IMR-90 (cell line): ENCODE results near the gene TNRC18. TPM values are rescaled to one million over a fixed set of nuclear protein-coding genes. Genes with fewer than 3 reads are reported as not detected.

Source experiments
- ATAC-seq: fragments of 200-7000 bp; cut with Tn5 transposase; 2 replicates; pipeline ENCODE4 v1.9.1; 2020; ENCODE audit warnings: low read depth, mild to moderate bottlenecking, moderate library complexity
- BruUV-seq: library from RNA; stranded (reverse); fragments of 400-500 nt; replicated peaks from 2 replicates; lab custom pipeline; 2021; lab: Mats Ljungman, UMichigan
- CTCF ChIA-PET: fragments of 300-600 bp; formaldehyde crosslinking; extraction: SDS; loops from one replicate; lab custom pipeline; 2021; ENCODE audit warnings: antibody characterized with exemption; lab: Yijun Ruan, JAX
- POLR2A ChIA-PET: fragments of 300-600 bp; sonication (Branson Sonifier 250); formaldehyde crosslinking; loops from one replicate; lab custom pipeline; 2022; ENCODE audit warnings: antibody characterized with exemption; ENCODE audit not compliant: unreplicated experiment; lab: Charles Lee
- DNase-seq: peaks from one replicate; pipeline ENCODE4 v3.0.0; 2013
- H2AFZ ChIP-seq: replicated peaks from 2 replicates; pipeline ENCODE3; 2013; ENCODE audit warnings: low read length, mild to moderate bottlenecking; ENCODE audit not compliant: poor library complexity
- H2AK5ac ChIP-seq: 2 replicates; pipeline ENCODE4 v1.6.1; 2013; ENCODE audit warnings: low read depth, low read length, inconsistent platforms
- H2AK9ac ChIP-seq: replicated peaks from 2 replicates; pipeline ENCODE3; 2013; ENCODE audit warnings: mild to moderate bottlenecking, low read depth, low read length, moderate library complexity; ENCODE audit not compliant: poor library complexity
- H2BK120ac ChIP-seq: 2 replicates; pipeline ENCODE4 v1.6.1; 2013; ENCODE audit warnings: low read depth, low read length, inconsistent platforms
- H2BK15ac ChIP-seq: 3 replicates; pipeline ENCODE4 v1.6.1; 2013; ENCODE audit warnings: low read depth, low read length, inconsistent platforms
- H2BK20ac ChIP-seq: 2 replicates; pipeline ENCODE4 v1.6.1; 2013; ENCODE audit warnings: low read depth, mild to moderate bottlenecking, inconsistent platforms, low read length, moderate library complexity
- H2BK5ac ChIP-seq: 2 replicates; pipeline ENCODE4 v1.6.1; 2013; ENCODE audit warnings: mild to moderate bottlenecking, low read depth, low read length, inconsistent platforms; ENCODE audit not compliant: poor library complexity, severe bottlenecking
- H3K14ac ChIP-seq: replicated peaks from 2 replicates; pipeline ENCODE4 v1.6.1; 2013; ENCODE audit warnings: low read depth, low read length, inconsistent platforms
- H3K18ac ChIP-seq: 2 replicates; pipeline ENCODE4 v1.6.1; 2013; ENCODE audit warnings: low read depth, low read length, control low read depth
- H3K23ac ChIP-seq: 2 replicates; pipeline ENCODE4 v1.6.1; 2013; ENCODE audit warnings: low read depth, low read length, inconsistent platforms
- H3K27ac ChIP-seq: 2 replicates; pipeline ENCODE4 v1.5.1; 2013; ENCODE audit warnings: mild to moderate bottlenecking, control low read depth, low read length; ENCODE audit not compliant: insufficient read depth
- H3K27me3 ChIP-seq: 2 replicates; pipeline ENCODE4 v1.6.1; 2013; ENCODE audit warnings: low read length; ENCODE audit not compliant: control insufficient read depth, insufficient read depth
- H3K36me3 ChIP-seq: 2 replicates; pipeline ENCODE4 v1.6.1; 2013; ENCODE audit warnings: low read length, mixed read lengths; ENCODE audit not compliant: control insufficient read depth, insufficient read depth
- H3K4ac ChIP-seq: 2 replicates; pipeline ENCODE4 v1.6.1; 2013; ENCODE audit warnings: low read depth, low read length, inconsistent platforms
- H3K4me1 ChIP-seq: 2 replicates; pipeline ENCODE4 v1.6.1; 2013; ENCODE audit warnings: low read length, mixed read lengths; ENCODE audit not compliant: control insufficient read depth, insufficient read depth
- H3K4me2 ChIP-seq: 2 replicates; pipeline ENCODE4 v1.6.1; 2013; ENCODE audit warnings: low read depth, mild to moderate bottlenecking, control low read depth, low read length, moderate library complexity
- H3K4me3 ChIP-seq: 2 replicates; pipeline ENCODE4 v1.5.1; 2013; ENCODE audit warnings: low read depth, mild to moderate bottlenecking, control low read depth, low read length, moderate library complexity; ENCODE audit not compliant: insufficient read depth
- H3K56ac ChIP-seq: 2 replicates; pipeline ENCODE4 v1.6.1; 2013; ENCODE audit warnings: low read length, inconsistent platforms; ENCODE audit not compliant: insufficient read depth; ENCODE audit errors: extremely low read depth
- H3K79me1 ChIP-seq, 2 experiments: 2 replicates each; pipeline ENCODE4 v1.6.1; 2013; ENCODE audit warnings: low read length in 2 of 2, inconsistent platforms in 1 of 2, low read depth in 1 of 2
- H3K9ac ChIP-seq: 2 replicates; pipeline ENCODE4 v1.6.1; 2013; ENCODE audit warnings: low read depth, low read length, control low read depth
- H3K9me1 ChIP-seq: 2 replicates; pipeline ENCODE4 v1.6.1; 2013; ENCODE audit warnings: low read length, inconsistent platforms; ENCODE audit not compliant: insufficient read depth
- H3K9me3 ChIP-seq: 2 replicates; pipeline ENCODE4 v1.6.1; 2013; ENCODE audit warnings: low read length; ENCODE audit not compliant: control insufficient read depth, insufficient read depth
- H4K20me1 ChIP-seq: 2 replicates; pipeline ENCODE4 v1.6.1; 2013; ENCODE audit warnings: low read length, inconsistent platforms; ENCODE audit not compliant: insufficient read depth
- H4K5ac ChIP-seq: 2 replicates; pipeline ENCODE4 v1.6.1; 2013; ENCODE audit warnings: mild to moderate bottlenecking, low read depth, low read length, control low read depth
- H4K8ac ChIP-seq, 2 experiments: 2 replicates each; pipeline ENCODE4 v1.6.1; 2013; ENCODE audit warnings: low read depth in 2 of 2, low read length in 2 of 2, control low read depth in 1 of 2, inconsistent platforms in 1 of 2
- H4K91ac ChIP-seq: 2 replicates; pipeline ENCODE4 v1.6.1; 2013; ENCODE audit warnings: low read depth, low read length, inconsistent platforms; ENCODE audit not compliant: insufficient read depth
- BHLHE40 ChIP-seq: fragments of 150-350 bp; IDR thresholded peaks from 2 replicates; pipeline ENCODE4 v1.6.1; 2016; ENCODE audit warnings: mild to moderate bottlenecking, low read depth, low read length
- CEBPB ChIP-seq: IDR thresholded peaks from 2 replicates; pipeline ENCODE4 v1.6.1; 2012; ENCODE audit warnings: low read depth, low read length, improper control_type of control experiment
- CHD1 ChIP-seq: IDR thresholded peaks from 2 replicates; pipeline ENCODE4 v1.6.1; 2012; ENCODE audit warnings: low read depth, low read length, improper control_type of control experiment
- CTCF ChIP-seq: conservative IDR thresholded peaks from 2 replicates; pipeline ENCODE4 v1.5.1; 2012; ENCODE audit warnings: mild to moderate bottlenecking, low read depth, low read length, improper control_type of control experiment
- ELK1 ChIP-seq: fragments of 150-350 bp; IDR thresholded peaks from 2 replicates; pipeline ENCODE4 v1.6.1; 2016; ENCODE audit warnings: low read depth, mild to moderate bottlenecking, low read length, moderate library complexity, borderline replicate concordance
- FOS ChIP-seq: fragments of 150-350 bp; IDR thresholded peaks from 2 replicates; pipeline ENCODE4 v1.6.1; 2016; ENCODE audit warnings: low read depth, low read length
- MAFK ChIP-seq: IDR thresholded peaks from 2 replicates; pipeline ENCODE4 v1.6.1; 2012; ENCODE audit warnings: low read depth, low read length, improper control_type of control experiment
- MAZ ChIP-seq: IDR thresholded peaks from 2 replicates; pipeline ENCODE4 v1.6.1; 2012; ENCODE audit warnings: low read depth, mild to moderate bottlenecking, low read length, improper control_type of control experiment, moderate library complexity, borderline replicate concordance
- MXI1 ChIP-seq: IDR thresholded peaks from 2 replicates; pipeline ENCODE4 v1.6.1; 2012; ENCODE audit warnings: low read depth, mild to moderate bottlenecking, low read length, moderate library complexity, borderline replicate concordance
- NFE2L2 ChIP-seq: fragments of 150-350 bp; IDR thresholded peaks from 2 replicates; pipeline ENCODE4 v1.6.1; 2016; ENCODE audit warnings: low read depth, mild to moderate bottlenecking, low read length
- POLR2A ChIP-seq: IDR thresholded peaks from 2 replicates; pipeline ENCODE4 v1.6.1; 2012; ENCODE audit warnings: mild to moderate bottlenecking, low read depth, low read length
- RAD21 ChIP-seq: IDR thresholded peaks from 2 replicates; pipeline ENCODE4 v1.6.1; 2012; ENCODE audit warnings: low read length, improper control_type of control experiment
- RCOR1 ChIP-seq: IDR thresholded peaks from 2 replicates; pipeline ENCODE4 v1.6.1; 2012; ENCODE audit warnings: mild to moderate bottlenecking, low read length, improper control_type of control experiment; ENCODE audit not compliant: insufficient replicate concordance
- RFX5 ChIP-seq: IDR thresholded peaks from 2 replicates; pipeline ENCODE4 v1.8.0; 2012; ENCODE audit warnings: low read depth, mild to moderate bottlenecking, low read length, moderate library complexity
- SMC3 ChIP-seq: fragments of 150-350 bp; IDR thresholded peaks from 2 replicates; pipeline ENCODE4 v1.6.1; 2016; ENCODE audit warnings: low read depth, mild to moderate bottlenecking, antibody characterized with exemption, low read length, moderate library complexity
- USF2 ChIP-seq: fragments of 150-350 bp; IDR thresholded peaks from 2 replicates; pipeline ENCODE4 v1.6.1; 2017; ENCODE audit warnings: mild to moderate bottlenecking, antibody characterized with exemption, low read length, low read depth
- WGBS, 2 experiments: methylation state at CpG; one replicate each; pipeline versions ENCODE4 v1.1.5 to v1.1.7; 2013; ENCODE audit warnings: missing lambda C conversion rate in 2 of 2; ENCODE audit not compliant: insufficient read length in 1 of 2; ENCODE audit errors: extremely low coverage in 2 of 2; 5-methylcytosine and 5-hydroxymethylcytosine counted together
- dilution Hi-C: fragments of 300-500 bp; cut with HindIII; formaldehyde crosslinking; loops from one replicate; pipeline ENCODE4 v1.14.3; 2018; ENCODE audit warnings: low sequenced_read_pairs; ENCODE audit not compliant: unreplicated experiment
- in situ Hi-C: fragments of 300-500 bp; cut with MboI; formaldehyde crosslinking; loops from 3 replicates; pipeline ENCODE4 v1.14.3; 2019; ENCODE audit warnings: low sequenced_read_pairs, inconsistent platforms, mixed read lengths
- intact Hi-C: fragments of 100-400 bp; cut with micrococcal nuclease; formaldehyde crosslinking; loops from 2 replicates; pipeline ENCODE4 v1.10.0; 2022
- polyA plus RNA-seq, 3 experiments: library from polyadenylated mRNA; depleted of rRNA; stranded (reverse); fragments of >200 nt; gene quantifications; 2 replicates each; pipeline ENCODE4 v1.2.3, GENCODE V29; 2012; ENCODE audit warnings: low replicate concordance in 1 of 3
- total RNA-seq: library from RNA; depleted of rRNA; stranded (reverse); fragments of >200 nt; gene quantifications from 2 replicates; pipeline ENCODE4 v1.2.3, GENCODE V29; 2012

Gene TNRC18
- total and polyA plus RNA-seq, 2 of the 4 experiments (the other 2 are of a cell fraction): 4.7 to 29.6 TPM

- in situ Hi-C loops: no loop called here
- H3K14ac ChIP-seq: no peak overlapping the region
- H3K23ac ChIP-seq: no peak overlapping the region
- H3K56ac ChIP-seq: no peak overlapping the region
- no peak overlapping the region for H2BK15ac ChIP-seq
- no peak overlapping the region for H3K4ac ChIP-seq
- H3K79me1 ChIP-seq: peaks cover 5 to 85% of the 10 kb centered on the region in 2 experiments
- ChIA-PET POLR2A (no interaction called here), CTCF (no interaction called here)
- H2BK5ac ChIP-seq: no peak overlapping the region
- intact Hi-C loops: no loop called here
- H4K8ac ChIP-seq: no peak overlapping the region
- TF ChIP-seq RAD21: no peak
- TF ChIP-seq SMC3: no peak
- no peak for TF ChIP-seq RCOR1
- TF ChIP-seq MXI1: no peak
- no peak for TF ChIP-seq CTCF
- no peak for TF ChIP-seq RFX5
- no peak for TF ChIP-seq USF2
- no peak for TF ChIP-seq BHLHE40
- TF ChIP-seq CHD1: no peak
- TF ChIP-seq FOS: no peak
- no peak for TF ChIP-seq CEBPB
- TF ChIP-seq MAZ: no peak
- TF ChIP-seq ELK1: no peak
- no peak for TF ChIP-seq MAFK
- TF ChIP-seq NFE2L2: no peak
- TF ChIP-seq POLR2A: no peak
- H3K36me3 ChIP-seq: peaks cover 72% of the 10 kb centered on the region
- H2AK9ac ChIP-seq: no peak overlapping the region
- H3K9ac ChIP-seq: no peak overlapping the region
- H3K27ac ChIP-seq: no peak overlapping the region
- H3K4me2 ChIP-seq: no peak overlapping the region
- H4K20me1 ChIP-seq: peaks cover 77% of the 10 kb centered on the region
- dilution Hi-C loops: no loop called here
- no peak overlapping the region for H4K91ac ChIP-seq
- no peak overlapping the region for H4K5ac ChIP-seq
- H3K18ac ChIP-seq: no peak overlapping the region
- peaks cover 19% of the 10 kb centered on the region for H3K9me1 ChIP-seq
- 93% methylated on average over 18 of the region's 35 CpGs; no CpG with 5 or more reads in 1 of the 2 experiments for WGBS, 2 experiments
- H3K9me3 ChIP-seq: no peaks in the 10 kb centered on the region
- no peak overlapping the region for H2BK120ac ChIP-seq
- H3K27me3 ChIP-seq: no peaks in the 10 kb centered on the region
- DNase-seq (peak; percentile 21), ATAC-seq (no peak)
- H3K4me3 ChIP-seq: no peak overlapping the region
- BruUV-seq: no TSS peak
- H3K4me1 ChIP-seq: peaks cover 10% of the 10 kb centered on the region
- H2BK20ac ChIP-seq: no peak overlapping the region
- H2AFZ ChIP-seq: no peak overlapping the region
- no peak overlapping the region for H2AK5ac ChIP-seq
These were observed 71.9 kb downstream of the TNRC18 start for GRCh38 chr7:5351507-5352265.
